Liver (tissue), 3 donors: ENCODE measurements around the gene PTK6.

Experiments
- ATF3 ChIP-seq: IDR thresholded peaks from 2 replicates; pipeline ENCODE4 v1.6.1; 2016; ENCODE audit warnings: antibody characterized with exemption
- CTCF ChIP-seq: fragments of 150-350 bp; IDR thresholded peaks from 2 replicates; pipeline ENCODE4 v1.5.1; 2017; ENCODE audit warnings: improper control_type of control experiment, low read depth, low read length; ENCODE audit not compliant: missing input control
- GABPA ChIP-seq, 2 donors: IDR thresholded peaks in 1 of 2; conservative IDR thresholded peaks in 1 of 2; 2 replicates each; pipeline ENCODE4 v1.6.1; 2016; ENCODE audit warnings: antibody characterized with exemption in 2 of 2, mild to moderate bottlenecking in 1 of 2, moderate library complexity in 1 of 2
- JUND ChIP-seq, 2 donors: IDR thresholded peaks; 2 replicates each; pipeline ENCODE4 v1.6.1; 2016; ENCODE audit warnings: antibody characterized with exemption in 2 of 2
- MAX ChIP-seq: IDR thresholded peaks from 2 replicates; pipeline ENCODE4 v1.6.1; 2016; ENCODE audit warnings: antibody characterized with exemption
- NR2F2 ChIP-seq: IDR thresholded peaks from 2 replicates; pipeline ENCODE4 v1.6.1; 2016; ENCODE audit warnings: antibody characterized with exemption
- RAD21 ChIP-seq, 2 donors: IDR thresholded peaks; 2 replicates each; pipeline ENCODE4 v1.6.1; 2016; ENCODE audit warnings: antibody characterized with exemption in 2 of 2, mild to moderate bottlenecking in 2 of 2
- REST ChIP-seq: IDR thresholded peaks from 2 replicates; pipeline ENCODE4 v1.6.1; 2016; ENCODE audit warnings: antibody characterized with exemption, mild to moderate bottlenecking
- RXRA ChIP-seq, 2 donors: IDR thresholded peaks; 2 replicates each; pipeline ENCODE4 v1.6.1; 2017 to 2018; ENCODE audit warnings: antibody characterized with exemption in 2 of 2, mild to moderate bottlenecking in 1 of 2
- SP1 ChIP-seq: IDR thresholded peaks from 2 replicates; pipeline ENCODE4 v1.6.1; 2018; ENCODE audit warnings: antibody characterized with exemption, mild to moderate bottlenecking
- TAF1 ChIP-seq: conservative IDR thresholded peaks from 2 replicates; pipeline ENCODE4 v1.6.1; 2016; ENCODE audit warnings: antibody characterized with exemption, mild to moderate bottlenecking
- YY1 ChIP-seq: IDR thresholded peaks from 2 replicates; pipeline ENCODE4 v1.6.1; 2016; ENCODE audit warnings: antibody characterized with exemption, mild to moderate bottlenecking
- ZBTB33 ChIP-seq: IDR thresholded peaks from 2 replicates; pipeline ENCODE4 v1.6.1; 2016; ENCODE audit warnings: antibody characterized with exemption
- donor health status: healthy.
- donor health status: healthy.

GRCh38 chr20:63560856-63561609 is 23.9 kb upstream of the PTK6 start:
- no peak for TF ChIP-seq CTCF
- no peak for TF ChIP-seq RXRA (IDR thresholded peaks at IDR 0.05)
- TF ChIP-seq TAF1 = no peak
- TF ChIP-seq SP1 = no peak
- TF ChIP-seq ZBTB33 = no peak
- TF ChIP-seq RAD21 (IDR thresholded peaks at IDR 0.05) = no peak
- no peak for TF ChIP-seq REST
- no peak for TF ChIP-seq GABPA (IDR thresholded peaks at IDR 0.05 in 1 of 2, conservative IDR thresholded peaks at IDR 0.05 in 1 of 2)
- no peak for TF ChIP-seq JUND (IDR thresholded peaks at IDR 0.05)
- no peak for TF ChIP-seq YY1
- no peak for TF ChIP-seq ATF3
- no peak for TF ChIP-seq MAX
- no peak for TF ChIP-seq NR2F2
